ENCODE measurements around the gene CMIP. TPM values are rescaled to one million over a fixed set of nuclear protein-coding genes. Genes with fewer than 3 reads are reported as not detected.

The CMIP gene
- total RNA-seq, 1 donor from 2014 or later = 19.8 TPM

DNA sequence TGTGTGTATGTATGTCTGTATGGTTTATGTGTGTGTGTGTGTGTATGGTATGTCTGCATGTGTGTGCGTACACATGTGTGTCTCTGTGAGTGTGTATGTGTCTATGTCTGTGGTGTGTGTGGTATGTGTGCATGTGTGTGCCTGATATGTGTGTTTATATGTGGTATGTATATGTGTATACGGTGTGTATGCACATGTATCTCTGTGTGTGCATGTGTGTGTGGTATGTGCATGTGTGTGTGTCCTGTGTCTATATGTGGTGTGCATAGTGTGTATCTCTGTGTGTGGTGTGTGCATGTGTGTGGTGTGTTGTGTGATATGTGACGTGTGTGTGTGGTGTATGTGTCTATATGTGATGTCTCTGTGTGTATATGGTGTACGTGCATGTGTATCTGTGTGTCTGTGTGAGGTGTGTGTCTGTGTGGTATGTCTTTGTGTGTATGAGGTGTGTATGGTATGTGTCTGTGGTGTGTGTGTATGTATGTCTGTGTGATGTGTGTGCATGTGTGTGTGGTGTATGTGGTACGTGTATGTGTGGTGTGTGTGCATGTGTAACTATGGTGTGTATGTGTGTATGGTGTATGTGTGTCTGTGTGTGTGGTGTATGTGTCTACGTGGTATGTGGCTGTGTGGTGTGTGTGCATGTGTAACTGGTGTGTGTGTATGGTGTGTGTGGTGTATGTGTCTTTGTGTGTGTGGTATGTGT lies 170.2 kb downstream of the CMIP start:
- no peak for DNase-seq (ENCODE audit: low spot score)
- intact Hi-C loops (cut with DNase I) = loop anchor here (5.0 kb wide), 1 partner anchor 32 kb away; no protein-coding TSS in a partner anchor

GRCh38 chr16:81615411-81615810 lies 170.8 kb downstream of the CMIP start:
- DNase-seq (ENCODE audit: low spot score) = no peak
- intact Hi-C loops (cut with DNase I) = no loop called here

DNA sequence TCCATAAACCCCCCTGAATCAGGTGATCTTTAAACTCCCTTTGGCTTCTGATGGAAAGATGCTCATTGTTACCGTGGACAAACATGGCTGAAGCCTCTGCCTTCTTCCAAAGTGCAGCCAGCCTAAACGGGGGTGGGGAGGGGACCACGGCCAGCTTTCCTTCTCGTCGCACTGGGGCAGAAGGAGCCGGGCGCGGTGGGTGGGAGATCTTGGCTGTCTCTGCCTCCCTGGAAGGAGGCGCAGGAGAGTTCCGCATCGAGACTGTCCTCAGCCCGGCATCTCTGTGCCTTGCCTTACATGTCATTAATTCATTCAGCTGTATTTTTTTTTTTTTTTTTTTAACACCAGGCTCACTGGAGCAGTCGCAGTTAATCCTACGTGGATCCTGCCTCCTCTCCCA lies 171.2 kb downstream of the CMIP start:
- no peak for DNase-seq (ENCODE audit: low spot score)
- intact Hi-C loops (cut with DNase I) = no loop called here

GRCh38 chr16:81616321-81617020 lies 171.9 kb downstream of the CMIP start:
- DNase-seq (ENCODE audit: low spot score) = peak; percentile 86
- intact Hi-C loops (cut with DNase I) = no loop called here

- no peak for DNase-seq (ENCODE audit: low spot score)
- intact Hi-C loops (cut with DNase I) = no loop called here
Observed at GRCh38 chr16:81617021-81617346, 172.4 kb downstream of the CMIP start.

DNA sequence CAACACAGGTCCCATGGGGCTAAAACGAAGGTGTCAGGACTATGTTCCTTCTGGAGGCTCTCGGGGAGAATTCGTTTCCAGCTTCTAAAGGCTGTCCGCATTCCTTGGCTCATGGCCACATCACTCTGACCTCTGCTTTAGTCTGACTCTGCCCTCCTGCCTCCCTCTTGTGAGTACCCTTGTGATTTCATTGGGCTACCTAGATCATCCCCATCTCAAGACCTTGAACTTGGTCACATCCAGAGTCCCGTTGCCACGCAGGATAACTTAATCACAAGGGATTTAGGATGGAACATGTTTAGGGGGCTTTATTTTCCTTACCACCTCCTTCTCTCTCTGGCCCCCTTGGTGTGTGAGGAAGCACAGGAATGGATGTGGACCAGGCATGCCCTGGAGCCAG lies 173.6 kb downstream of the CMIP start:
- no peak for DNase-seq (ENCODE audit: low spot score)
- intact Hi-C loops (cut with DNase I) = no loop called here

- intact Hi-C loops (cut with DNase I) = no loop called here
- DNase-seq (ENCODE audit: low spot score) = no peak
Observed at GRCh38 chr16:81618661-81619060, 174.1 kb downstream of the CMIP start.

GRCh38 chr16:81620029-81620428 lies 175.4 kb downstream of the CMIP start:
- intact Hi-C loops (cut with DNase I) = loop anchor here (5.0 kb wide), 3 partner anchors 77 to 218 kb away; no protein-coding TSS in a partner anchor
- DNase-seq (ENCODE audit: low spot score) = no peak

GRCh38 chr16:81620796-81621195 lies 176.2 kb downstream of the CMIP start:
- DNase-seq (ENCODE audit: low spot score) = no peak
- intact Hi-C loops (cut with DNase I) = loop anchor here (5.0 kb wide), 3 partner anchors 77 to 218 kb away; no protein-coding TSS in a partner anchor

DNA sequence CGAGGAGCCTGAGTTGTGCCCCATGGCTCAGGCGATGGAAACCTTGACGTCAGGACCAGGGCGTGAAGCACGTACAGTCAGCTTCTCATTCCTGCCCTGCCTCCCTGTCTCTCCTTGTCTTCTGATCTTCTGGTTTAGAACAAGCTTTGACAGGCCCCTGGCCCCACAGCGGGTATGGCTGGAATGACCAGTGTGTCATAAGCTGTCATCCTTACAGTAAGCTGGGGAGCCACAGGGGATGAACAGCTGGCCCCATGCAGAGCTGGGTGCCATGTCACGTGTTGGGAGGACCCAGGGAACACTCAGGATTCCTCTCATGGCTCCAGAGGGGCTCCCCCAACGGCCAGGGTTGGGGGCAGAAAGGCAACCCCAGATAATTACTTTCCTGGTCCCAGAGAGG lies 176.9 kb downstream of the CMIP start:
- intact Hi-C loops (cut with DNase I) = loop anchor here (5.0 kb wide), 3 partner anchors 76 to 219 kb away; no protein-coding TSS in a partner anchor

GRCh38 chr16:81623365-81624102 lies 178.9 kb downstream of the CMIP start:
- no peak for DNase-seq (ENCODE audit: low spot score)
- intact Hi-C loops (cut with DNase I) = loop anchor here (5.0 kb wide), 3 partner anchors 74 to 221 kb away; no protein-coding TSS in a partner anchor

More for the DNA sequence above, 176.9 kb downstream of the CMIP start:
- no peak for DNase-seq (ENCODE audit: low spot score)

- intact Hi-C loops (cut with DNase I) = loop anchor here (5.0 kb wide), 3 partner anchors 73 to 222 kb away; no protein-coding TSS in a partner anchor
- DNase-seq (ENCODE audit: low spot score) = no peak
Observed at GRCh38 chr16:81624403-81624759, 179.8 kb downstream of the CMIP start.

- intact Hi-C loops (cut with DNase I) = loop anchor here (5.0 kb wide), 3 partner anchors 72 to 223 kb away; no protein-coding TSS in a partner anchor
- no peak for DNase-seq (ENCODE audit: low spot score)
Observed at GRCh38 chr16:81624760-81625543, 180.3 kb downstream of the CMIP start.

DNA sequence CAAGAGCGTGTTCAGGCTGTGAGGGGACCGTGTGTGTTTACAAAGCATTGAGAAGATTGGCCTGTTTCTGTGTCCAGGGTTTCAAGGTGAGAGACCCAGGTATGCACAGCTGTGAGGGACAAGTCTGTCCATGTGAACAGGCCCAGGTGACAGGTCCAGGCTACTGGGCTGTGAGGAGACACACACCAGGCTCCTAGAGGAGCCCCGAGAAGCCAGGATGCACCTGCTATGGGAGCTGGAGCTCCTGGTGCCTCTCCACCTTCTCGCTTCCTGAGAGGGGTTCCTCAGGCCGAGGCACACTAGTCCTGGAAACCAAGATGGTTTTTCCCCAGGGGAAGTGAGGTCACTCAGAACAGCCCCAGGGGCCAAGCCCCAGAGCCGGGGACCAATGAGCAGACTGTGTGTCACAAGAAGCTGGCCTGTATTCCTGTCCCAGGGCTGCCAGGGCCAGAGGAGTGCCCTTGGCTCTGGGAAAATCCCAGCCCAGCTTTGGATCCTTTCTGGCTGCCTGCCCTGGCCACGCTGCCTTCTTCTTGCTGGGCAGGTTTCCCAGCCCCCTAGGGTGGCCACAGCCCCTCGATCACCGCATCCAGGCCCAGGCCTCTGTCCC lies 181.0 kb downstream of the CMIP start:
- intact Hi-C loops (cut with DNase I) = no loop called here
- DNase-seq (ENCODE audit: low spot score) = no peak

DNA sequence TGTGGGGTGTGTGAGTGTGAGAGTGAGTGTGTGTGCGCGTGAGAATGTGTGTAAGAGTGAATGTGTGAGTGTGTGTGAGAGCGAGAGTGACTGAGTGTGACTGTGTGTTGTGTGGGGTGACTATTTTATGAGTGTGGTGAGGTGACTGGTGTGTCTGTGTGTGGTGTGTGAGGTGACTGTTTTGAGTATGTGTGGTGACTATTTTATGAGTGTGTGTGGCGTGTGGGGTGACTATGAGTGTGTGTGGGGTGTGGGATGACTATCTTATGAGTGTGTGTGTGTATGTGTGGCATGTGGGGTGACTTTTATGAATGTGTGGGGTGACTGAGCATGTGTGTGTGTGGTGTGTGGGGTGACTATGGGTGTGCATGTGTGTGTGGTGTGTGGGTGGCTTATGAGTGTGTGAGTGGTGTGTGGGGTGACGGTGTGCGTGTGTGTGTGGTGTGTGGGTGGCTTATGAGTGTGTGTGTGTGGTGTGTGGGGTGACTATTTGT lies 181.6 kb downstream of the CMIP start:
- DNase-seq (ENCODE audit: low spot score) = no peak
- intact Hi-C loops (cut with DNase I) = no loop called here

DNA sequence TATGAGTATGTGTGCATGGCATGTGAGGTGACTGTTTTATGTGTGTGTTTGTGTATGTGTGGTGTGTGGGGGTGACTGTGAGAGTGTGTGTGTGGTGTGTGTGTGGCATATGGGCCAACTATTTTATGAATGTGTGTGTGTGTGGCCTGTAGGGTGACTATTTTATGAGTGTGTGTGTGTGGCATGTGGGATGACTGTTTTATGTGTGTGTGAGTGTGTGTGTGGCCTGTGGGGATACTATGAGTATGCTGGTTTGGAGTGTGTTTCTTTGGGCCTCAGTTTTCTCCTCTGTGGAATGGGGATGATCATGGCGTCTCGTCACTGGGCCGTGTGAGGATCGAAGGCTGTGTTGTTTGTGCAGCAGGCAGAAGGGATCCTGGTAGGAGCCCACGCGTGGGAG lies 182.4 kb downstream of the CMIP start:
- intact Hi-C loops (cut with DNase I) = no loop called here
- DNase-seq (ENCODE audit: low spot score) = no peak

- intact Hi-C loops (cut with DNase I) = no loop called here
- no peak for DNase-seq (ENCODE audit: low spot score)
Observed at GRCh38 chr16:81627729-81628244, 183.2 kb downstream of the CMIP start.

GRCh38 chr16:81629034-81629802 lies 184.6 kb downstream of the CMIP start:
- no peak for DNase-seq (ENCODE audit: low spot score)
- intact Hi-C loops (cut with DNase I) = no loop called here

All from cardiac septum (tissue), 1 donor.